IMR-90 (cell line): ENCODE measurements around the gene NAXE. TPM values are rescaled to one million over a fixed set of nuclear protein-coding genes. Genes with fewer than 3 reads are reported as not detected.
A peak's percentile ranks its signal among the peaks of the same experiment; 100 is the strongest.

Experiments used
- ATAC-seq: fragments of 200-7000 bp; cut with Tn5 transposase; 2 replicates; pipeline ENCODE4 v1.9.1; 2020; ENCODE audit warnings: low read depth, mild to moderate bottlenecking, moderate library complexity
- BruUV-seq: library from RNA; stranded (reverse); fragments of 400-500 nt; replicated peaks from 2 replicates; lab custom pipeline; 2021; lab: Mats Ljungman, UMichigan
- CTCF ChIA-PET: fragments of 300-600 bp; formaldehyde crosslinking; extraction: SDS; loops from one replicate; lab custom pipeline; 2021; ENCODE audit warnings: antibody characterized with exemption; lab: Yijun Ruan, JAX
- POLR2A ChIA-PET: fragments of 300-600 bp; sonication (Branson Sonifier 250); formaldehyde crosslinking; loops from one replicate; lab custom pipeline; 2022; ENCODE audit warnings: antibody characterized with exemption; ENCODE audit not compliant: unreplicated experiment; lab: Charles Lee
- DNase-seq: peaks from one replicate; pipeline ENCODE4 v3.0.0; 2013
- H2AFZ ChIP-seq: replicated peaks from 2 replicates; pipeline ENCODE3; 2013; ENCODE audit warnings: low read length, mild to moderate bottlenecking; ENCODE audit not compliant: poor library complexity
- H2AK5ac ChIP-seq: 2 replicates; pipeline ENCODE4 v1.6.1; 2013; ENCODE audit warnings: low read depth, low read length, inconsistent platforms
- H2AK9ac ChIP-seq: replicated peaks from 2 replicates; pipeline ENCODE3; 2013; ENCODE audit warnings: mild to moderate bottlenecking, low read depth, low read length, moderate library complexity; ENCODE audit not compliant: poor library complexity
- H2BK120ac ChIP-seq: 2 replicates; pipeline ENCODE4 v1.6.1; 2013; ENCODE audit warnings: low read depth, low read length, inconsistent platforms
- H2BK15ac ChIP-seq: 3 replicates; pipeline ENCODE4 v1.6.1; 2013; ENCODE audit warnings: low read depth, low read length, inconsistent platforms
- H2BK20ac ChIP-seq: 2 replicates; pipeline ENCODE4 v1.6.1; 2013; ENCODE audit warnings: low read depth, mild to moderate bottlenecking, inconsistent platforms, low read length, moderate library complexity
- H2BK5ac ChIP-seq: 2 replicates; pipeline ENCODE4 v1.6.1; 2013; ENCODE audit warnings: mild to moderate bottlenecking, low read depth, low read length, inconsistent platforms; ENCODE audit not compliant: poor library complexity, severe bottlenecking
- H3K14ac ChIP-seq: replicated peaks from 2 replicates; pipeline ENCODE4 v1.6.1; 2013; ENCODE audit warnings: low read depth, low read length, inconsistent platforms
- H3K18ac ChIP-seq: 2 replicates; pipeline ENCODE4 v1.6.1; 2013; ENCODE audit warnings: low read depth, low read length, control low read depth
- H3K23ac ChIP-seq: 2 replicates; pipeline ENCODE4 v1.6.1; 2013; ENCODE audit warnings: low read depth, low read length, inconsistent platforms
- H3K27ac ChIP-seq: 2 replicates; pipeline ENCODE4 v1.5.1; 2013; ENCODE audit warnings: mild to moderate bottlenecking, control low read depth, low read length; ENCODE audit not compliant: insufficient read depth
- H3K27me3 ChIP-seq: 2 replicates; pipeline ENCODE4 v1.6.1; 2013; ENCODE audit warnings: low read length; ENCODE audit not compliant: control insufficient read depth, insufficient read depth
- H3K36me3 ChIP-seq: 2 replicates; pipeline ENCODE4 v1.6.1; 2013; ENCODE audit warnings: low read length, mixed read lengths; ENCODE audit not compliant: control insufficient read depth, insufficient read depth
- H3K4ac ChIP-seq: 2 replicates; pipeline ENCODE4 v1.6.1; 2013; ENCODE audit warnings: low read depth, low read length, inconsistent platforms
- H3K4me1 ChIP-seq: 2 replicates; pipeline ENCODE4 v1.6.1; 2013; ENCODE audit warnings: low read length, mixed read lengths; ENCODE audit not compliant: control insufficient read depth, insufficient read depth
- H3K4me2 ChIP-seq: 2 replicates; pipeline ENCODE4 v1.6.1; 2013; ENCODE audit warnings: low read depth, mild to moderate bottlenecking, control low read depth, low read length, moderate library complexity
- H3K4me3 ChIP-seq: 2 replicates; pipeline ENCODE4 v1.5.1; 2013; ENCODE audit warnings: low read depth, mild to moderate bottlenecking, control low read depth, low read length, moderate library complexity; ENCODE audit not compliant: insufficient read depth
- H3K56ac ChIP-seq: 2 replicates; pipeline ENCODE4 v1.6.1; 2013; ENCODE audit warnings: low read length, inconsistent platforms; ENCODE audit not compliant: insufficient read depth; ENCODE audit errors: extremely low read depth
- H3K79me1 ChIP-seq, 2 experiments: 2 replicates each; pipeline ENCODE4 v1.6.1; 2013; ENCODE audit warnings: low read length in 2 of 2, inconsistent platforms in 1 of 2, low read depth in 1 of 2
- H3K9ac ChIP-seq: 2 replicates; pipeline ENCODE4 v1.6.1; 2013; ENCODE audit warnings: low read depth, low read length, control low read depth
- H3K9me1 ChIP-seq: 2 replicates; pipeline ENCODE4 v1.6.1; 2013; ENCODE audit warnings: low read length, inconsistent platforms; ENCODE audit not compliant: insufficient read depth
- H3K9me3 ChIP-seq: 2 replicates; pipeline ENCODE4 v1.6.1; 2013; ENCODE audit warnings: low read length; ENCODE audit not compliant: control insufficient read depth, insufficient read depth
- H4K20me1 ChIP-seq: 2 replicates; pipeline ENCODE4 v1.6.1; 2013; ENCODE audit warnings: low read length, inconsistent platforms; ENCODE audit not compliant: insufficient read depth
- H4K5ac ChIP-seq: 2 replicates; pipeline ENCODE4 v1.6.1; 2013; ENCODE audit warnings: mild to moderate bottlenecking, low read depth, low read length, control low read depth
- H4K8ac ChIP-seq, 2 experiments: 2 replicates each; pipeline ENCODE4 v1.6.1; 2013; ENCODE audit warnings: low read depth in 2 of 2, low read length in 2 of 2, control low read depth in 1 of 2, inconsistent platforms in 1 of 2
- H4K91ac ChIP-seq: 2 replicates; pipeline ENCODE4 v1.6.1; 2013; ENCODE audit warnings: low read depth, low read length, inconsistent platforms; ENCODE audit not compliant: insufficient read depth
- BHLHE40 ChIP-seq: fragments of 150-350 bp; IDR thresholded peaks from 2 replicates; pipeline ENCODE4 v1.6.1; 2016; ENCODE audit warnings: mild to moderate bottlenecking, low read depth, low read length
- CEBPB ChIP-seq: IDR thresholded peaks from 2 replicates; pipeline ENCODE4 v1.6.1; 2012; ENCODE audit warnings: low read depth, low read length, improper control_type of control experiment
- CHD1 ChIP-seq: IDR thresholded peaks from 2 replicates; pipeline ENCODE4 v1.6.1; 2012; ENCODE audit warnings: low read depth, low read length, improper control_type of control experiment
- FOS ChIP-seq: fragments of 150-350 bp; IDR thresholded peaks from 2 replicates; pipeline ENCODE4 v1.6.1; 2016; ENCODE audit warnings: low read depth, low read length
- MAFK ChIP-seq: IDR thresholded peaks from 2 replicates; pipeline ENCODE4 v1.6.1; 2012; ENCODE audit warnings: low read depth, low read length, improper control_type of control experiment
- MAZ ChIP-seq: IDR thresholded peaks from 2 replicates; pipeline ENCODE4 v1.6.1; 2012; ENCODE audit warnings: low read depth, mild to moderate bottlenecking, low read length, improper control_type of control experiment, moderate library complexity, borderline replicate concordance
- MXI1 ChIP-seq: IDR thresholded peaks from 2 replicates; pipeline ENCODE4 v1.6.1; 2012; ENCODE audit warnings: low read depth, mild to moderate bottlenecking, low read length, moderate library complexity, borderline replicate concordance
- NFE2L2 ChIP-seq: fragments of 150-350 bp; IDR thresholded peaks from 2 replicates; pipeline ENCODE4 v1.6.1; 2016; ENCODE audit warnings: low read depth, mild to moderate bottlenecking, low read length
- POLR2A ChIP-seq: IDR thresholded peaks from 2 replicates; pipeline ENCODE4 v1.6.1; 2012; ENCODE audit warnings: mild to moderate bottlenecking, low read depth, low read length
- RAD21 ChIP-seq: IDR thresholded peaks from 2 replicates; pipeline ENCODE4 v1.6.1; 2012; ENCODE audit warnings: low read length, improper control_type of control experiment
- RCOR1 ChIP-seq: IDR thresholded peaks from 2 replicates; pipeline ENCODE4 v1.6.1; 2012; ENCODE audit warnings: mild to moderate bottlenecking, low read length, improper control_type of control experiment; ENCODE audit not compliant: insufficient replicate concordance
- RFX5 ChIP-seq: IDR thresholded peaks from 2 replicates; pipeline ENCODE4 v1.8.0; 2012; ENCODE audit warnings: low read depth, mild to moderate bottlenecking, low read length, moderate library complexity
- SMC3 ChIP-seq: fragments of 150-350 bp; IDR thresholded peaks from 2 replicates; pipeline ENCODE4 v1.6.1; 2016; ENCODE audit warnings: low read depth, mild to moderate bottlenecking, antibody characterized with exemption, low read length, moderate library complexity
- WGBS, 2 experiments: methylation state at CpG; one replicate each; pipeline versions ENCODE4 v1.1.5 to v1.1.7; 2013; ENCODE audit warnings: missing lambda C conversion rate in 2 of 2; ENCODE audit not compliant: insufficient read length in 1 of 2; ENCODE audit errors: extremely low coverage in 2 of 2; 5-methylcytosine and 5-hydroxymethylcytosine counted together
- dilution Hi-C: fragments of 300-500 bp; cut with HindIII; formaldehyde crosslinking; loops from one replicate; pipeline ENCODE4 v1.14.3; 2018; ENCODE audit warnings: low sequenced_read_pairs; ENCODE audit not compliant: unreplicated experiment
- in situ Hi-C: fragments of 300-500 bp; cut with MboI; formaldehyde crosslinking; loops from 3 replicates; pipeline ENCODE4 v1.14.3; 2019; ENCODE audit warnings: low sequenced_read_pairs, inconsistent platforms, mixed read lengths
- intact Hi-C: fragments of 100-400 bp; cut with micrococcal nuclease; formaldehyde crosslinking; loops from 2 replicates; pipeline ENCODE4 v1.10.0; 2022
- polyA plus RNA-seq, 3 experiments: library from polyadenylated mRNA; depleted of rRNA; stranded (reverse); fragments of >200 nt; gene quantifications; 2 replicates each; pipeline ENCODE4 v1.2.3, GENCODE V29; 2012; ENCODE audit warnings: low replicate concordance in 1 of 3
- total RNA-seq: library from RNA; depleted of rRNA; stranded (reverse); fragments of >200 nt; gene quantifications from 2 replicates; pipeline ENCODE4 v1.2.3, GENCODE V29; 2012
- TF ChIP-seq, protein P1 (sequence below): conservative IDR thresholded peaks from 2 replicates; pipeline ENCODE4 v1.5.1; 2012; ENCODE audit warnings: mild to moderate bottlenecking, low read depth, low read length, improper control_type of control experiment
- TF ChIP-seq, protein P2 (sequence below): fragments of 150-350 bp; IDR thresholded peaks from 2 replicates; pipeline ENCODE4 v1.6.1; 2017; ENCODE audit warnings: mild to moderate bottlenecking, antibody characterized with exemption, low read length, low read depth
- TF ChIP-seq, protein P3 (sequence below): fragments of 150-350 bp; IDR thresholded peaks from 2 replicates; pipeline ENCODE4 v1.6.1; 2016; ENCODE audit warnings: low read depth, mild to moderate bottlenecking, low read length, moderate library complexity, borderline replicate concordance

Gene NAXE
- total and polyA plus RNA-seq, 2 of the 4 experiments (the other 2 are of a cell fraction): 61.0 to 74.2 TPM

DNA sequence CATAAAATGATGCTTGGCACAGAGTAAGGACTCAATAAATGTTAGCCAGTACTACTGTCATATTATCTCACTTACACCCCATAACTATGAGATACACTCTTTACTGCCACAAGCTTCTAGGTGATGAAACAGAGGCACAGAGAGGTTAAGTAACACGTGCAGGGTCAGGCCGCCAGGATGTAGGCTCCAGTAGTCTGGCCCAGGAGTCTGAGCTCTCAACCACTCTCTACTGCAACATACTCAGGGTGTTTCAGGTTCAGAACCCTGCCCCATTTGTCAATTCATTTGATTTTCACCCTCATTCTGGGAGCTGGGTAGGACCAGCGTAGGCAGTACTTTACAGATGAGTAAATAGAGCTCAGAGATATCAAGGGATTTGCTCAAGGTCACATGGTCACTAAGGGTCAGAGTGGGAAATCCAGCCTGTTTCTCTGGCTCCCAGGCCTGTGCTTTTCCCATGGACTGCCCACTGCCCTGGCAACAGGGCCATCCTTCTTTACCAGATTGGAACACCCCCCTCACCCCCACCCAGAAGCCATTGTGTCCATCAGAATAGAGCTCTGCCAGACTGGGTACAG is 40.4 kb upstream of the NAXE start:
- no peak overlapping the region for H2BK20ac ChIP-seq
- no CpG with 5 or more reads among the region's 3 CpGs for WGBS, 2 experiments
- no peak overlapping the region for H3K23ac ChIP-seq
- H3K36me3 ChIP-seq: peaks cover 13% of the 10 kb centered on the region
- H2AFZ ChIP-seq: peak overlapping the region; percentile 32
- no peak overlapping the region for H3K56ac ChIP-seq
- no peak overlapping the region for H2AK5ac ChIP-seq
- no peak overlapping the region for H2BK15ac ChIP-seq
- no peak overlapping the region for H3K14ac ChIP-seq
- no peak overlapping the region for H2BK5ac ChIP-seq
- POLR2A ChIA-PET: no interaction called here
- no peaks in the 10 kb centered on the region for H3K4me1 ChIP-seq
- no peak overlapping the region for H3K4me2 ChIP-seq
- no peaks in the 10 kb centered on the region for H3K9me3 ChIP-seq
- H4K5ac ChIP-seq: no peak overlapping the region
- no peak overlapping the region for H4K8ac ChIP-seq
- H3K27me3 ChIP-seq: no peaks in the 10 kb centered on the region
- H3K4me3 ChIP-seq: no peak overlapping the region
- H3K18ac ChIP-seq: no peak overlapping the region
- no peak overlapping the region for H3K27ac ChIP-seq
- in situ Hi-C loops (no loop called here), intact Hi-C loops (no loop called here), dilution Hi-C loops (no loop called here)
- no peak for TF ChIP-seq BHLHE40
- TF ChIP-seq, protein P1, sequence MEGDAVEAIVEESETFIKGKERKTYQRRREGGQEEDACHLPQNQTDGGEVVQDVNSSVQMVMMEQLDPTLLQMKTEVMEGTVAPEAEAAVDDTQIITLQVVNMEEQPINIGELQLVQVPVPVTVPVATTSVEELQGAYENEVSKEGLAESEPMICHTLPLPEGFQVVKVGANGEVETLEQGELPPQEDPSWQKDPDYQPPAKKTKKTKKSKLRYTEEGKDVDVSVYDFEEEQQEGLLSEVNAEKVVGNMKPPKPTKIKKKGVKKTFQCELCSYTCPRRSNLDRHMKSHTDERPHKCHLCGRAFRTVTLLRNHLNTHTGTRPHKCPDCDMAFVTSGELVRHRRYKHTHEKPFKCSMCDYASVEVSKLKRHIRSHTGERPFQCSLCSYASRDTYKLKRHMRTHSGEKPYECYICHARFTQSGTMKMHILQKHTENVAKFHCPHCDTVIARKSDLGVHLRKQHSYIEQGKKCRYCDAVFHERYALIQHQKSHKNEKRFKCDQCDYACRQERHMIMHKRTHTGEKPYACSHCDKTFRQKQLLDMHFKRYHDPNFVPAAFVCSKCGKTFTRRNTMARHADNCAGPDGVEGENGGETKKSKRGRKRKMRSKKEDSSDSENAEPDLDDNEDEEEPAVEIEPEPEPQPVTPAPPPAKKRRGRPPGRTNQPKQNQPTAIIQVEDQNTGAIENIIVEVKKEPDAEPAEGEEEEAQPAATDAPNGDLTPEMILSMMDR: no peak
- TF ChIP-seq FOS: no peak
- TF ChIP-seq POLR2A: no peak
- no peak for TF ChIP-seq RFX5
- TF ChIP-seq SMC3: no peak
- TF ChIP-seq MXI1: no peak
- TF ChIP-seq CEBPB: no peak
- TF ChIP-seq MAZ: no peak
- TF ChIP-seq MAFK: no peak
- no peak for TF ChIP-seq RCOR1
- TF ChIP-seq RAD21: no peak
- TF ChIP-seq, protein P2, sequence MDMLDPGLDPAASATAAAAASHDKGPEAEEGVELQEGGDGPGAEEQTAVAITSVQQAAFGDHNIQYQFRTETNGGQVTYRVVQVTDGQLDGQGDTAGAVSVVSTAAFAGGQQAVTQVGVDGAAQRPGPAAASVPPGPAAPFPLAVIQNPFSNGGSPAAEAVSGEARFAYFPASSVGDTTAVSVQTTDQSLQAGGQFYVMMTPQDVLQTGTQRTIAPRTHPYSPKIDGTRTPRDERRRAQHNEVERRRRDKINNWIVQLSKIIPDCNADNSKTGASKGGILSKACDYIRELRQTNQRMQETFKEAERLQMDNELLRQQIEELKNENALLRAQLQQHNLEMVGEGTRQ: no peak
- TF ChIP-seq CHD1: no peak
- TF ChIP-seq NFE2L2: no peak
- TF ChIP-seq, protein P3, sequence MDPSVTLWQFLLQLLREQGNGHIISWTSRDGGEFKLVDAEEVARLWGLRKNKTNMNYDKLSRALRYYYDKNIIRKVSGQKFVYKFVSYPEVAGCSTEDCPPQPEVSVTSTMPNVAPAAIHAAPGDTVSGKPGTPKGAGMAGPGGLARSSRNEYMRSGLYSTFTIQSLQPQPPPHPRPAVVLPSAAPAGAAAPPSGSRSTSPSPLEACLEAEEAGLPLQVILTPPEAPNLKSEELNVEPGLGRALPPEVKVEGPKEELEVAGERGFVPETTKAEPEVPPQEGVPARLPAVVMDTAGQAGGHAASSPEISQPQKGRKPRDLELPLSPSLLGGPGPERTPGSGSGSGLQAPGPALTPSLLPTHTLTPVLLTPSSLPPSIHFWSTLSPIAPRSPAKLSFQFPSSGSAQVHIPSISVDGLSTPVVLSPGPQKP: no peak
- peaks cover 0 to 22% of the 10 kb centered on the region in 2 experiments; a peak in 3 of 4 replicates for H3K79me1 ChIP-seq
- DNase-seq (no peak), ATAC-seq (no peak)
- CTCF ChIA-PET: no interaction called here
- no peak overlapping the region for H3K9ac ChIP-seq
- H4K91ac ChIP-seq: no peak overlapping the region
- no peaks in the 10 kb centered on the region for H4K20me1 ChIP-seq
- H2BK120ac ChIP-seq: no peak overlapping the region
- no peak overlapping the region for H2AK9ac ChIP-seq
- peaks cover 13% of the 10 kb centered on the region for H3K9me1 ChIP-seq
- BruUV-seq: no TSS peak
- H3K4ac ChIP-seq: no peak overlapping the region
